Gastroesophageal sphincter (tissue), 4 donors: ENCODE measurements around the gene MACROD1. TPM values are rescaled to one million over a fixed set of nuclear protein-coding genes. Genes with fewer than 3 reads are reported as not detected.

Experiments used
- ATAC-seq: fragments of 150-250 bp; one replicate; pipeline ENCODE4 v1.9.1; 2016; ENCODE audit warnings: mild to moderate bottlenecking, moderate library complexity
- H3K27ac ChIP-seq, 4 donors: fragments of 200-600 bp; sonication (generic) in 3 of 4; 1 replicate in 3 of 4; 2 replicates in 1 of 4; pipeline ENCODE4 v1.5.1; 2016 to 2019
- H3K27me3 ChIP-seq: fragments of 200-600 bp; sonication (generic); one replicate; pipeline ENCODE4 v1.5.1; 2019
- H3K36me3 ChIP-seq, 2 donors: fragments of 200-600 bp; sonication (generic); one replicate each; pipeline ENCODE4 v1.5.1; 2019; ENCODE audit warnings: control low read depth in 1 of 2
- H3K4me1 ChIP-seq, 3 donors: fragments of 200-600 bp; sonication (generic); 1 replicate in 2 of 3; 2 replicates in 1 of 3; pipeline ENCODE4 v1.5.1; 2016 to 2019; ENCODE audit warnings: control low read depth in 2 of 3
- H3K4me3 ChIP-seq, 2 donors: fragments of 200-600 bp; sonication (generic); one replicate each; pipeline ENCODE4 v1.5.1; 2019; ENCODE audit warnings: mild to moderate bottlenecking in 1 of 2, moderate library complexity in 1 of 2
- H3K9me3 ChIP-seq, 3 donors: fragments of 200-600 bp; sonication (generic); one replicate each; pipeline ENCODE4 v1.5.1; 2017 to 2019; ENCODE audit warnings: control low read depth in 2 of 3
- EP300 ChIP-seq: sonication (generic); formaldehyde crosslinking; IDR thresholded peaks from one replicate; pipeline ENCODE4 v1.6.1; 2017; ENCODE audit warnings: antibody characterized with exemption, mild to moderate bottlenecking
- POLR2A ChIP-seq, 2 donors: fragments of 450-650 bp; IDR thresholded peaks; one replicate each; pipeline ENCODE4 v1.6.1; 2017; ENCODE audit warnings: antibody characterized with exemption in 2 of 2, mild to moderate bottlenecking in 2 of 2, moderate library complexity in 1 of 2
- POLR2AphosphoS5 ChIP-seq: sonication (generic); formaldehyde crosslinking; IDR thresholded peaks from one replicate; pipeline ENCODE4 v1.6.1; 2017; ENCODE audit warnings: antibody characterized with exemption
- WGBS, 2 donors: methylation state at CpG; one replicate each; pipeline ENCODE4 v1.1.5; 2018; ENCODE audit warnings: low coverage in 1 of 2; 5-methylcytosine and 5-hydroxymethylcytosine counted together
- total RNA-seq, 4 donors: library from RNA; depleted of rRNA; stranded (reverse); fragments of >200 nt; gene quantifications; one replicate each; pipeline ENCODE4 v1.1.0, GENCODE V29; 2016
- TF ChIP-seq, protein P1 (sequence below), 4 experiments: fragments of 200-600 bp in 2 of 4; fragments of 450-650 bp in 2 of 4; sonication (generic) in 1 of 4; IDR thresholded peaks; one replicate each; pipeline ENCODE4 v1.5.1; 2017 to 2019; ENCODE audit warnings: antibody characterized with exemption in 4 of 4, mild to moderate bottlenecking in 2 of 4, moderate library complexity in 2 of 4

Gene MACROD1
- total RNA-seq, 4 donors from 2014 or later = 26.9 to 56.2 (median 30.4) TPM

- H3K27me3 ChIP-seq = no peaks in the 10 kb centered on the region
- no peak for TF ChIP-seq EP300
- no peak for TF ChIP-seq POLR2AphosphoS5
- TF ChIP-seq POLR2A (IDR thresholded peaks at IDR 0.05) = no peak
- TF ChIP-seq, protein P1, sequence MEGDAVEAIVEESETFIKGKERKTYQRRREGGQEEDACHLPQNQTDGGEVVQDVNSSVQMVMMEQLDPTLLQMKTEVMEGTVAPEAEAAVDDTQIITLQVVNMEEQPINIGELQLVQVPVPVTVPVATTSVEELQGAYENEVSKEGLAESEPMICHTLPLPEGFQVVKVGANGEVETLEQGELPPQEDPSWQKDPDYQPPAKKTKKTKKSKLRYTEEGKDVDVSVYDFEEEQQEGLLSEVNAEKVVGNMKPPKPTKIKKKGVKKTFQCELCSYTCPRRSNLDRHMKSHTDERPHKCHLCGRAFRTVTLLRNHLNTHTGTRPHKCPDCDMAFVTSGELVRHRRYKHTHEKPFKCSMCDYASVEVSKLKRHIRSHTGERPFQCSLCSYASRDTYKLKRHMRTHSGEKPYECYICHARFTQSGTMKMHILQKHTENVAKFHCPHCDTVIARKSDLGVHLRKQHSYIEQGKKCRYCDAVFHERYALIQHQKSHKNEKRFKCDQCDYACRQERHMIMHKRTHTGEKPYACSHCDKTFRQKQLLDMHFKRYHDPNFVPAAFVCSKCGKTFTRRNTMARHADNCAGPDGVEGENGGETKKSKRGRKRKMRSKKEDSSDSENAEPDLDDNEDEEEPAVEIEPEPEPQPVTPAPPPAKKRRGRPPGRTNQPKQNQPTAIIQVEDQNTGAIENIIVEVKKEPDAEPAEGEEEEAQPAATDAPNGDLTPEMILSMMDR (IDR thresholded peaks at IDR 0.05) = no peak
- no peak overlapping the region for H3K27ac ChIP-seq
- no peaks in the 10 kb centered on the region for H3K36me3 ChIP-seq
- peaks cover 0 to 11% (median 0%) of the 10 kb centered on the region in 3 donors for H3K4me1 ChIP-seq
- ATAC-seq = no peak
- H3K4me3 ChIP-seq = no peak overlapping the region
- no peaks in the 10 kb centered on the region for H3K9me3 ChIP-seq
- WGBS, 2 donors = 80 to 100% methylated on average over 1 of the region's 14 CpGs
Observed at GRCh38 chr11:64156235-64157011, 9.5 kb downstream of the MACROD1 start.

GRCh38 chr11:64153812-64154211, 12.1 kb downstream of the MACROD1 start:
- no peak for ATAC-seq
- Histone ChIP-seq H3K4me1 (peaks cover 0 to 17% (median 0%) of the 10 kb centered on the region in 3 donors), H3K4me3 (no peak overlapping the region), H3K9me3 (no peaks in the 10 kb centered on the region), H3K27ac (no peak overlapping the region), H3K27me3 (no peaks in the 10 kb centered on the region), H3K36me3 (peaks cover 0 to 17% of the 10 kb centered on the region in 2 donors)
- no peak for TF ChIP-seq POLR2A (IDR thresholded peaks at IDR 0.05)
- TF ChIP-seq, protein P1 (IDR thresholded peaks at IDR 0.05) = no peak
- no peak for TF ChIP-seq EP300
- TF ChIP-seq POLR2AphosphoS5 = no peak
- 42 to 43% methylated on average over 5 to 8 of the region's 8 CpGs for WGBS, 2 donors

DNA sequence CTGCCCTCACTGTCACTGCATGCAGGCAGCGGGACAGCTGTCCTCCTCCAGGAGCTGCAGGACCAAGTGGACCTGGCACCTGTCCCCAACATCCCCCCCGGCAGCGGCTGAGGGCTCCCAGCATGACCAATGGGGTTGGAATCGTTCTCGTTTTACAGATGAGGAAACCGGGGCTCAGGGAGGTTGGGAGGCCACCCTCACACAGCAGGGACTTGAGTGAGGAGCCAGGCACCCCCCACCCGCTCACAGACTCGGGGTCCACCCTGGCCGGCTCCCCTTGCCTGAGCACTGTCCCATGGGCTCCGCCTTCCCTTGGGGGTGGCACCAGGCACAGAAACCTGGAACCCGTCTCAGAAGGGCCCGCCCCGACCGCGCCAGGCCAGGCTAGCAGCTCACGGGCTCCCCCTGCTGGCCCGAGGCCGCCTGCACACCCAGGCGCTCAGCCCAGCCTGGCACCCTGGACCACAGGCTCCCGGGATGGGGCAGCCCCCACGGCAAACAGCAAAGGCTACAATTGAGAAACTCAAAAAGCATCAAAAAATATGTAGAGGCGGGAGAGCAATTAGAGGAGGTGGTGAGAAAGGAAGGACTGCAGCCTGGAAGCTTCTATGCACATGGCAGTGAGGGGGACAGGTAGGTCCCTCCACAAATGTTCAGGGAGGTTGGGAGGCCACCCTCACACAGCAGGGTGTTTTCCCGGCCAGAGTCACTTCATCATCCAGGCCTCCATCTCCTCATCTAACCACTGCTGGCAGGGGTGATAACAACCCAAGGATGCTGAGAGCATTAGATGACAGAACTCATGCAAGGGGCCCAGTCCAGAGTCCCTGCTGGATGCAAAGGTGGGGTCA, 12.8 kb downstream of the MACROD1 start:
- peak; percentile 65 for ATAC-seq
- TF ChIP-seq POLR2AphosphoS5 (no peak), EP300 (no peak)
- TF ChIP-seq, protein P1 (IDR thresholded peaks at IDR 0.05) = peak in 3 of 4 experiments; percentile 92 to 100 (median 94)
- Histone ChIP-seq H3K27me3 (no peaks in the 10 kb centered on the region), H3K4me3 (no peak overlapping the region), H3K27ac (no peak overlapping the region), H3K4me1 (peaks cover 0 to 24% (median 0%) of the 10 kb centered on the region in 3 donors), H3K36me3 (peaks cover 0 to 17% of the 10 kb centered on the region in 2 donors), H3K9me3 (no peaks in the 10 kb centered on the region)
- 13 to 14% methylated on average over 1 of the region's 23 CpGs for WGBS, 2 donors

DNA sequence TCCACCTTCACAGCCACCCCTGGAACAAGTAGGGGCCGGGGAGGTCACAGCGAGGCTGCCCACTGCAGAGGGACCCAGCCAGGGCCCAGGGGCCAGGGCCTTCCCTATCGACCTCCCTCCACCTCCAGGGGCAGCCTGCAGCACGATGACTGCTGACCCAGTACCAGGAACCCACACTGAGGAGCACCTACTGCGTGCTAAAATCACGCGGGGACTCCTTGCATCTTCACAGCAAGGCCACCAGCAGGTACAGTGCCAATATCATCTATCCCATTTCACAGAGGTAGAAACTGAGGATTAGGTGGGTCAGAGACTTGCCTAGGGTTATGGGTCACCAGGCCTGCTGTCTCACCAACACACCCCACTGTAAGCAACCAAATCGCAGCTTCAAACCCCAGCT, 14.6 kb downstream of the MACROD1 start:
- ATAC-seq = no peak
- TF ChIP-seq EP300 (no peak), POLR2A (IDR thresholded peaks at IDR 0.05) (no peak), POLR2AphosphoS5 (no peak)
- TF ChIP-seq, protein P1 (IDR thresholded peaks at IDR 0.05) = no peak
- no peak overlapping the region for H3K27ac ChIP-seq
- peaks cover 0 to 17% of the 10 kb centered on the region in 2 donors for H3K36me3 ChIP-seq
- no peaks in the 10 kb centered on the region for H3K27me3 ChIP-seq
- WGBS, 2 donors = 96% methylated on average over 3 of the region's 8 CpGs; no CpG with 5 or more reads in 1 of the 2 donors
- no peak overlapping the region for H3K4me3 ChIP-seq
- peaks cover 0 to 30% (median 0%) of the 10 kb centered on the region in 3 donors for H3K4me1 ChIP-seq
- H3K9me3 ChIP-seq = no peaks in the 10 kb centered on the region
